Activated naive CD4-positive, alpha-beta T cell treated with anti-CD3 and anti-CD28 coated beads, Interleukin-2, amount 50 U/mL, for 24 hours (primary cell): Measurements from ENCODE around the gene KCNB1.
A peak's percentile ranks its signal among the peaks of the same experiment; 100 is the strongest.

Source experiments
- H3K27ac Mint-ChIP-seq: one replicate; pipeline ENCODE4 v1.8.0; 2021; ENCODE audit warnings: mild to moderate bottlenecking, mixed read lengths
- H3K27me3 Mint-ChIP-seq: one replicate; pipeline ENCODE4 v1.8.0; 2021; ENCODE audit warnings: mixed read lengths
- H3K36me3 Mint-ChIP-seq: one replicate; pipeline ENCODE4 v1.8.0; 2021; ENCODE audit warnings: mixed read lengths
- H3K4me1 Mint-ChIP-seq: one replicate; pipeline ENCODE4 v1.8.0; 2021; ENCODE audit warnings: mixed read lengths
- H3K4me3 Mint-ChIP-seq: one replicate; pipeline ENCODE4 v1.8.0; 2021; ENCODE audit warnings: mild to moderate bottlenecking, mixed read lengths
- H3K9me3 Mint-ChIP-seq: one replicate; pipeline ENCODE4 v1.8.0; 2021; ENCODE audit warnings: mixed read lengths

The KCNB1 gene

GRCh38 chr20:49339123-49339522 lies 143.3 kb downstream of the KCNB1 start:
- no peaks in the 10 kb centered on the region for H3K27me3 Mint-ChIP-seq
- no peaks in the 10 kb centered on the region for H3K9me3 Mint-ChIP-seq
- no peaks in the 10 kb centered on the region for H3K36me3 Mint-ChIP-seq
- H3K27ac Mint-ChIP-seq, result no peak overlapping the region
- H3K4me1 Mint-ChIP-seq, result no peaks in the 10 kb centered on the region
- no peak overlapping the region for H3K4me3 Mint-ChIP-seq

DNA sequence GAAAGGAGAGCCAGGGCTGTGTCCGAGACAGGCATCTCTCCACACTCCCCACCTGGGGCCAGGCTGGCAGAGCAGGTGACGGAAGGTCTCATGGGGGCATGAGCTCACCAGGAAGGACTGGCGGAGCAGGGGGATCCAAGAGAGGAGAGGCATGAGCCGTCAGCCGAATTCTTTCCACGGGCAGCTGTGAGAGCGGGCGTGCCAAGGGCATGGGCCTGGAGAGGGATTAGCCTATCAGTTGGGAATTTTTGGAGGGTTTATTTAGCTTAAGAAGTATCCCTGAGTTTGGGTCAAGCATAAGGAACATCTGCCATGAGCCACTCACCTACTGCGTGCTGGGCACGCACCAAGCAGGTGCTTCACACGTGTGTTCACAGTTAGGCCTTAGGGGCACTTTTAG lies 144.4 kb downstream of the KCNB1 start:
- Mint-ChIP-seq H3K27ac (peak overlapping the region; percentile 36), H3K9me3 (no peaks in the 10 kb centered on the region), H3K36me3 (no peaks in the 10 kb centered on the region), H3K4me3 (no peak overlapping the region), H3K4me1 (no peaks in the 10 kb centered on the region), H3K27me3 (peaks cover 4% of the 10 kb centered on the region)

DNA sequence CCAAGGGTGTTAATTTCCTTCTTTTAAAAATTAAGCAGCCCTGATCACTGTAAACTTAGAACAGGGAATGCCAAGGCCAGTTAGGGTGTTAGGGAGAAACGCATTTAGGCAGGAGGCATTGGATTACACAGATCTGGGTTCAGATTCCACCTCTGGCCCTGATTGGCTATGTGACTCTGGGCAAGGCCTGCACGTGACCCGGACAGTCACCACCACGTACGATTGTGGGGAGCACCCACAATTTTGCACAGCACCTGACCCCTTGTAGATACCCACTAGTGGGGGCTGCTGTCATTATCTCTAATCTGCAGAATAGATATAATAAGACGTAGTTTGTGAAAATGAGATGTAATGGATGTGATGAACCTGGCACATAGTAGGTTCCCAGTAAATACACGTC lies 145.1 kb downstream of the KCNB1 start:
- Mint-ChIP-seq H3K9me3 (no peaks in the 10 kb centered on the region), H3K4me3 (no peak overlapping the region)

GRCh38 chr20:49336786-49337185 lies 145.7 kb downstream of the KCNB1 start:
- peaks cover 12% of the 10 kb centered on the region for H3K27me3 Mint-ChIP-seq
- H3K36me3 Mint-ChIP-seq, result no peaks in the 10 kb centered on the region
- no peak overlapping the region for H3K27ac Mint-ChIP-seq
- no peaks in the 10 kb centered on the region for H3K4me1 Mint-ChIP-seq
- no peak overlapping the region for H3K4me3 Mint-ChIP-seq
- no peaks in the 10 kb centered on the region for H3K9me3 Mint-ChIP-seq

More for the DNA sequence above, 145.1 kb downstream of the KCNB1 start:
- Mint-ChIP-seq H3K36me3 (no peaks in the 10 kb centered on the region), H3K27ac (no peak overlapping the region), H3K27me3 (peaks cover 11% of the 10 kb centered on the region), H3K4me1 (no peaks in the 10 kb centered on the region)

GRCh38 chr20:49335476-49335875 lies 147.0 kb downstream of the KCNB1 start:
- H3K4me3 Mint-ChIP-seq, result no peak overlapping the region
- no peak overlapping the region for H3K27ac Mint-ChIP-seq
- no peaks in the 10 kb centered on the region for H3K36me3 Mint-ChIP-seq
- no peaks in the 10 kb centered on the region for H3K9me3 Mint-ChIP-seq
- no peaks in the 10 kb centered on the region for H3K4me1 Mint-ChIP-seq
- peaks cover 13% of the 10 kb centered on the region for H3K27me3 Mint-ChIP-seq

DNA sequence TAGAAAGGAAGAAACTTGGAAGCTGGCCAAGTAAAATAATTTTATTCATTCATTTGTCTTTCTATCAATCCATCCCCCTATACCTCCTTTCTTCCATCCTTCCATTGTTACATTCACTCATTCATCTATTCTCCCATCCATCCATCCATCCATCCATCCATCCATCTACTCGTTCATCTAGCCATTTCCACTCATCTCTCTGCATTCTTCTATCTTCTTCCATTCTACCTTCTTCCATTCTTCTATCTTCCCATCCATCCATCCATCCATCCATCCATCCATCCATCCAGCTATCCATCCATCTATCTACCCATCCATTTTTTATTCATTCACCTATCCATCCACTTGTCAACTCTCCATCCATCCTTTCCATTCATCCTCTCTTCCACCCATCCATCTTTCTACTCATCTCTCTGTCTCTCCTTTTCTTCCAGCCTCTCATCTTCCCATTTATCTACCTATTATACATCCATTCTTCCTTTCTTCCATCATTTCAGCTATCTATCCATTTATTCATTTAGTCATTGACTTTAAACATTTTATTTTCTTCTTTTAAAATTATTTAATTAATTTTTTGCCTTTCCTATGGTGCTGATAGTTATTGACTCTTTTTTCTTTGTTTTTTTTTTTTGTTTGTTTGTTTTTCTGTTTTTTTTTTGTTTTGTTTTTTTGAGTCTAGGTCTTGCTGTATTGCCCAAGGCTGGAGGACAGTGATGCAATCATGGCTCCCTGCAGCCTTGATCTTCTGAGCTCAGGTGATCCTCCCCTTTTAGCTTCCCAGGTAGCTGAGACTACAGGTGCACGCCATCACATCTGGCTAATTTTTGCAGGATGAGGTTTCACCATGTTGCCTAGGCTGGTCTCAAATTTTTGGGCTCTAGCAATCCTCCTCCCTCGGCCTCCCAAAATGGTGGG lies 151.5 kb downstream of the KCNB1 start:
- no peaks in the 10 kb centered on the region for H3K4me1 Mint-ChIP-seq
- peaks cover 13% of the 10 kb centered on the region for H3K27me3 Mint-ChIP-seq
- no peaks in the 10 kb centered on the region for H3K36me3 Mint-ChIP-seq
- peak overlapping the region; percentile 1 for H3K27ac Mint-ChIP-seq
- no peak overlapping the region for H3K4me3 Mint-ChIP-seq
- no peaks in the 10 kb centered on the region for H3K9me3 Mint-ChIP-seq

DNA sequence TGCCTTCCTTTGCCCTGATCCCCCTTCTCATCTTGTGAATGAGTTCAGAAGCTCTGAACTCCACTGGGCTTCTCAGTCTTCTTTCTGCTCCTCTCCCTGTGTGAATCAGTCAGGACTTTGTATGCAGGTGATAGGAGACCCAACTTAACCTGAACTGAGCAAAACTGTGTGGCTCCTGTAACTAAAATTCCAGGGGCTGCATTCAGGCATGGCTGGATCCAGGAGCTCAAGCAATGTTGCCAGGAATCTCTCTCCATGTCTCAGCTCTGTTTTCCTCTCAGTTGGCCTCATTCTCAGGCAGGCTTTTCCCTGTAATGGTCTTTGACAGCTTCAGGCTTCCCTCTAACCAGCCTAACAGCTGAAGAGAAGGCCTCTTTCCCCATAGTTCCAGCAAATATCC lies 153.7 kb downstream of the KCNB1 start:
- peaks cover 11% of the 10 kb centered on the region for H3K27me3 Mint-ChIP-seq
- H3K27ac Mint-ChIP-seq, result no peak overlapping the region
- no peak overlapping the region for H3K4me3 Mint-ChIP-seq
- H3K36me3 Mint-ChIP-seq, result no peaks in the 10 kb centered on the region
- peaks cover 12% of the 10 kb centered on the region for H3K4me1 Mint-ChIP-seq
- no peaks in the 10 kb centered on the region for H3K9me3 Mint-ChIP-seq

DNA sequence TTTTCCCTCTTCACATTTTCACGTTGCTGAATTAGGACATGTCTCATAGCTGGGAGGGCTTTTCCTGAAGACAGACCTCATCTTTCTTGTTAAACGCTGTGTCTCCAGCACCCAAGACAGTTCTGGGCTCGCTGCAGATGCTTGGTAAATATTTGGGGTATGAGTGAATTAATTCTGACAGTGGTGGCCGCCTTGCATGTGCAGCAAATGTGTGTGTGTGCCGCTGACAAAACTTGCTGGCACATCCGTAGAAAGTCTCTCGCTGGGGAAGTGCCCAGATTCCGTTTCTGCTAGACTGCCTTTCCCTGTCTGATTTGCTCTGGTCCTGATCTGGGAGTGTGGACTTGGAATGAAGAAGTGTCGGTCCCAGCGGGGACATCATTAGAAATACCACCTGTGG lies 156.4 kb downstream of the KCNB1 start:
- Mint-ChIP-seq H3K27me3 (peaks cover 7% of the 10 kb centered on the region), H3K36me3 (no peaks in the 10 kb centered on the region), H3K4me3 (no peak overlapping the region), H3K27ac (no peak overlapping the region), H3K4me1 (peaks cover 22% of the 10 kb centered on the region), H3K9me3 (no peaks in the 10 kb centered on the region)

- Mint-ChIP-seq H3K4me3 (no peak overlapping the region), H3K4me1 (peaks cover 23% of the 10 kb centered on the region), H3K27me3 (peaks cover 15% of the 10 kb centered on the region), H3K27ac (no peak overlapping the region), H3K9me3 (no peaks in the 10 kb centered on the region), H3K36me3 (no peaks in the 10 kb centered on the region)
Measured at GRCh38 chr20:49324306-49324705, 158.2 kb downstream of the KCNB1 start.

GRCh38 chr20:49323622-49324238 lies 158.7 kb downstream of the KCNB1 start:
- peaks cover 20% of the 10 kb centered on the region for H3K27me3 Mint-ChIP-seq
- no peak overlapping the region for H3K4me3 Mint-ChIP-seq

DNA sequence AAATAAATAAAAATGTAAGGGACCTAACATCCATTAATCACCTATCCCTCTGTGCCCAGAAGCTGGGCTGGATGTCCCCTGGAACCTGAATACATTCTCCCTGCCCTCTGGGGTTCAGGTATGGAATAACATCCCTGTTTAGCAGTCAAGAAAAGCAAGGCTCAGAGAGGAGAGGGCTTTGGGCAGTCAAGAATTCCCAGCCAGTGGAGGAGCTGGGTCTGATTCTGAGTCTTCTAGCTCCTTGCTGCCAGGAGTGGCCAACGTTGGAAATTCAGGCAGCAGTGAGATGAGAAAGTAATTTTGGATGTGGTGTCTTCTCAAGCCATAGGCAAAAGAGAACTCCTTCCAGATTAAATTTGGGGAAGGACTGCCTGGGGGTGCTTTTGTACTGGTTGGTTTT lies 162.0 kb downstream of the KCNB1 start:
- Mint-ChIP-seq H3K9me3 (no peaks in the 10 kb centered on the region), H3K27ac (no peak overlapping the region), H3K4me1 (peaks cover 31% of the 10 kb centered on the region), H3K4me3 (no peak overlapping the region), H3K27me3 (peaks cover 30% of the 10 kb centered on the region), H3K36me3 (no peaks in the 10 kb centered on the region)

More at GRCh38 chr20:49323622-49324238, 158.7 kb downstream of the KCNB1 start:
- Mint-ChIP-seq H3K36me3 (no peaks in the 10 kb centered on the region), H3K9me3 (no peaks in the 10 kb centered on the region), H3K4me1 (peaks cover 28% of the 10 kb centered on the region), H3K27ac (peak overlapping the region; percentile 46)

DNA sequence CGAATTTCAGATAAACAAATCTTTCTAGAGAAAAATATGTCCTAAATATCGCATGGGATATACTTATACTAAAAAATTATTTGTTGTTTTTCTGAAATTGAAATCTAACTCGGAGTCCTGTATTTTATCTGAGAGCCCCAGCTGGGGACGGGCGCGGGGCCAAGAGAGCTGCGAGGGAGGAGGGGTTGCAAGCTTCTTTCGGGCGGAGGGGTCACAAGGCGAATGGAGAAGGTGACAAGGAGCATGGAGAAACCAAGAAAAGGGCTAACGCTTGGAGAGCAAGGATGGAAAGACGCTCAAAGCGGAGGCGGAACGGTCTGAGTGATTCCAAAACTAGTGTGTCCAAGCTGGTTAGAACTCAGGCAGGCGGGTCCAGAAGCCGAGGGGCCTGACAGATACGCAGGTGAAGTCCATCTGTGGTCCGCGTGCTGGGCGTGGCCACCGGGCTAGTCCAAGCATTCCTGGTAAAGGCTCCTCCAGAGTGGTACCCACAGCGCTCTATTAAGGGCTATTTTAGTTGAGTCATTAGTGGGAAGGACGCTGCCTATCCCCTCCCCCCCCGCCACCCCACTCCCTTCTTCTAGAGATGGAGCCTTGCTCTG lies 163.2 kb downstream of the KCNB1 start:
- Mint-ChIP-seq H3K9me3 (no peaks in the 10 kb centered on the region), H3K27ac (no peak overlapping the region), H3K36me3 (no peaks in the 10 kb centered on the region), H3K4me3 (peak overlapping the region; percentile 92), H3K27me3 (peaks cover 30% of the 10 kb centered on the region), H3K4me1 (peaks cover 24% of the 10 kb centered on the region)

- Mint-ChIP-seq H3K4me3 (peak overlapping the region; percentile 92), H3K27me3 (peaks cover 30% of the 10 kb centered on the region), H3K27ac (no peak overlapping the region), H3K9me3 (no peaks in the 10 kb centered on the region), H3K36me3 (no peaks in the 10 kb centered on the region), H3K4me1 (peaks cover 17% of the 10 kb centered on the region)
Measured at GRCh38 chr20:49318430-49319207, 163.8 kb downstream of the KCNB1 start.

DNA sequence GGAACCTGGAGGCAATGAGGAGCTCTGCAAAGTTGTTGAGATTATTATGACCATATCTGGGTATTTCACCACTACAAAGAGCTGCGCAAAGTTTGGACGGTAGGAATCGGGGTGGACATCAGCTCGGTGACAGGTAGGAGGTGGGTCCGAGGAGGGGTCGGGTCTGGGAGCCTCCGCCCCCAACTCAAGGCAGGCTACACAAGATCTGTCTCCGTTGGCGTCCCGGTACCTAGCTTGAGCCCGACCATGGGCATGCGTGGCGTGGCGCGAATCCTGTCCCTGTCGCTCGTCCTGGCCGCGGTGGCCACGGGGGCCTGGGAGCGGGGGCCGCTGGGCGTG lies 164.4 kb downstream of the KCNB1 start:
- Mint-ChIP-seq H3K4me3 (peak overlapping the region; percentile 66), H3K4me1 (peaks cover 14% of the 10 kb centered on the region), H3K9me3 (no peaks in the 10 kb centered on the region), H3K27ac (no peak overlapping the region), H3K36me3 (no peaks in the 10 kb centered on the region), H3K27me3 (peaks cover 30% of the 10 kb centered on the region)

GRCh38 chr20:49316704-49317103 lies 165.8 kb downstream of the KCNB1 start:
- Mint-ChIP-seq H3K27ac (no peak overlapping the region), H3K27me3 (peaks cover 28% of the 10 kb centered on the region), H3K36me3 (no peaks in the 10 kb centered on the region), H3K9me3 (no peaks in the 10 kb centered on the region), H3K4me3 (no peak overlapping the region), H3K4me1 (peaks cover 9% of the 10 kb centered on the region)
